IMR-90 (cell line): Measurements from ENCODE around the gene BTRC. TPM values are rescaled to one million over a fixed set of nuclear protein-coding genes. Genes with fewer than 3 reads are reported as not detected.

ENCODE experiments used
- ATAC-seq: fragments of 200-7000 bp; cut with Tn5 transposase; 2 replicates; pipeline ENCODE4 v1.9.1; 2020; ENCODE audit warnings: low read depth, mild to moderate bottlenecking, moderate library complexity
- BruUV-seq: library from RNA; stranded (reverse); fragments of 400-500 nt; replicated peaks from 2 replicates; lab custom pipeline; 2021; lab: Mats Ljungman, UMichigan
- CTCF ChIA-PET: fragments of 300-600 bp; formaldehyde crosslinking; extraction: SDS; loops from one replicate; lab custom pipeline; 2021; ENCODE audit warnings: antibody characterized with exemption; lab: Yijun Ruan, JAX
- POLR2A ChIA-PET: fragments of 300-600 bp; sonication (Branson Sonifier 250); formaldehyde crosslinking; loops from one replicate; lab custom pipeline; 2022; ENCODE audit warnings: antibody characterized with exemption; ENCODE audit not compliant: unreplicated experiment; lab: Charles Lee
- DNase-seq: peaks from one replicate; pipeline ENCODE4 v3.0.0; 2013
- H2AFZ ChIP-seq: replicated peaks from 2 replicates; pipeline ENCODE3; 2013; ENCODE audit warnings: low read length, mild to moderate bottlenecking; ENCODE audit not compliant: poor library complexity
- H2AK5ac ChIP-seq: 2 replicates; pipeline ENCODE4 v1.6.1; 2013; ENCODE audit warnings: low read depth, low read length, inconsistent platforms
- H2AK9ac ChIP-seq: replicated peaks from 2 replicates; pipeline ENCODE3; 2013; ENCODE audit warnings: mild to moderate bottlenecking, low read depth, low read length, moderate library complexity; ENCODE audit not compliant: poor library complexity
- H2BK120ac ChIP-seq: 2 replicates; pipeline ENCODE4 v1.6.1; 2013; ENCODE audit warnings: low read depth, low read length, inconsistent platforms
- H2BK15ac ChIP-seq: 3 replicates; pipeline ENCODE4 v1.6.1; 2013; ENCODE audit warnings: low read depth, low read length, inconsistent platforms
- H2BK20ac ChIP-seq: 2 replicates; pipeline ENCODE4 v1.6.1; 2013; ENCODE audit warnings: low read depth, mild to moderate bottlenecking, inconsistent platforms, low read length, moderate library complexity
- H2BK5ac ChIP-seq: 2 replicates; pipeline ENCODE4 v1.6.1; 2013; ENCODE audit warnings: mild to moderate bottlenecking, low read depth, low read length, inconsistent platforms; ENCODE audit not compliant: poor library complexity, severe bottlenecking
- H3K14ac ChIP-seq: replicated peaks from 2 replicates; pipeline ENCODE4 v1.6.1; 2013; ENCODE audit warnings: low read depth, low read length, inconsistent platforms
- H3K18ac ChIP-seq: 2 replicates; pipeline ENCODE4 v1.6.1; 2013; ENCODE audit warnings: low read depth, low read length, control low read depth
- H3K23ac ChIP-seq: 2 replicates; pipeline ENCODE4 v1.6.1; 2013; ENCODE audit warnings: low read depth, low read length, inconsistent platforms
- H3K27ac ChIP-seq: 2 replicates; pipeline ENCODE4 v1.5.1; 2013; ENCODE audit warnings: mild to moderate bottlenecking, control low read depth, low read length; ENCODE audit not compliant: insufficient read depth
- H3K27me3 ChIP-seq: 2 replicates; pipeline ENCODE4 v1.6.1; 2013; ENCODE audit warnings: low read length; ENCODE audit not compliant: control insufficient read depth, insufficient read depth
- H3K36me3 ChIP-seq: 2 replicates; pipeline ENCODE4 v1.6.1; 2013; ENCODE audit warnings: low read length, mixed read lengths; ENCODE audit not compliant: control insufficient read depth, insufficient read depth
- H3K4ac ChIP-seq: 2 replicates; pipeline ENCODE4 v1.6.1; 2013; ENCODE audit warnings: low read depth, low read length, inconsistent platforms
- H3K4me1 ChIP-seq: 2 replicates; pipeline ENCODE4 v1.6.1; 2013; ENCODE audit warnings: low read length, mixed read lengths; ENCODE audit not compliant: control insufficient read depth, insufficient read depth
- H3K4me2 ChIP-seq: 2 replicates; pipeline ENCODE4 v1.6.1; 2013; ENCODE audit warnings: low read depth, mild to moderate bottlenecking, control low read depth, low read length, moderate library complexity
- H3K4me3 ChIP-seq: 2 replicates; pipeline ENCODE4 v1.5.1; 2013; ENCODE audit warnings: low read depth, mild to moderate bottlenecking, control low read depth, low read length, moderate library complexity; ENCODE audit not compliant: insufficient read depth
- H3K56ac ChIP-seq: 2 replicates; pipeline ENCODE4 v1.6.1; 2013; ENCODE audit warnings: low read length, inconsistent platforms; ENCODE audit not compliant: insufficient read depth; ENCODE audit errors: extremely low read depth
- H3K79me1 ChIP-seq, 2 experiments: 2 replicates each; pipeline ENCODE4 v1.6.1; 2013; ENCODE audit warnings: low read length in 2 of 2, inconsistent platforms in 1 of 2, low read depth in 1 of 2
- H3K9ac ChIP-seq: 2 replicates; pipeline ENCODE4 v1.6.1; 2013; ENCODE audit warnings: low read depth, low read length, control low read depth
- H3K9me1 ChIP-seq: 2 replicates; pipeline ENCODE4 v1.6.1; 2013; ENCODE audit warnings: low read length, inconsistent platforms; ENCODE audit not compliant: insufficient read depth
- H3K9me3 ChIP-seq: 2 replicates; pipeline ENCODE4 v1.6.1; 2013; ENCODE audit warnings: low read length; ENCODE audit not compliant: control insufficient read depth, insufficient read depth
- H4K20me1 ChIP-seq: 2 replicates; pipeline ENCODE4 v1.6.1; 2013; ENCODE audit warnings: low read length, inconsistent platforms; ENCODE audit not compliant: insufficient read depth
- H4K5ac ChIP-seq: 2 replicates; pipeline ENCODE4 v1.6.1; 2013; ENCODE audit warnings: mild to moderate bottlenecking, low read depth, low read length, control low read depth
- H4K8ac ChIP-seq, 2 experiments: 2 replicates each; pipeline ENCODE4 v1.6.1; 2013; ENCODE audit warnings: low read depth in 2 of 2, low read length in 2 of 2, control low read depth in 1 of 2, inconsistent platforms in 1 of 2
- H4K91ac ChIP-seq: 2 replicates; pipeline ENCODE4 v1.6.1; 2013; ENCODE audit warnings: low read depth, low read length, inconsistent platforms; ENCODE audit not compliant: insufficient read depth
- BHLHE40 ChIP-seq: fragments of 150-350 bp; IDR thresholded peaks from 2 replicates; pipeline ENCODE4 v1.6.1; 2016; ENCODE audit warnings: mild to moderate bottlenecking, low read depth, low read length
- CEBPB ChIP-seq: IDR thresholded peaks from 2 replicates; pipeline ENCODE4 v1.6.1; 2012; ENCODE audit warnings: low read depth, low read length, improper control_type of control experiment
- WGBS, 2 experiments: methylation state at CpG; one replicate each; pipeline versions ENCODE4 v1.1.5 to v1.1.7; 2013; ENCODE audit warnings: missing lambda C conversion rate in 2 of 2; ENCODE audit not compliant: insufficient read length in 1 of 2; ENCODE audit errors: extremely low coverage in 2 of 2; 5-methylcytosine and 5-hydroxymethylcytosine counted together
- dilution Hi-C: fragments of 300-500 bp; cut with HindIII; formaldehyde crosslinking; loops from one replicate; pipeline ENCODE4 v1.14.3; 2018; ENCODE audit warnings: low sequenced_read_pairs; ENCODE audit not compliant: unreplicated experiment
- in situ Hi-C: fragments of 300-500 bp; cut with MboI; formaldehyde crosslinking; loops from 3 replicates; pipeline ENCODE4 v1.14.3; 2019; ENCODE audit warnings: low sequenced_read_pairs, inconsistent platforms, mixed read lengths
- intact Hi-C: fragments of 100-400 bp; cut with micrococcal nuclease; formaldehyde crosslinking; loops from 2 replicates; pipeline ENCODE4 v1.10.0; 2022
- polyA plus RNA-seq, 3 experiments: library from polyadenylated mRNA; depleted of rRNA; stranded (reverse); fragments of >200 nt; gene quantifications; 2 replicates each; pipeline ENCODE4 v1.2.3, GENCODE V29; 2012; ENCODE audit warnings: low replicate concordance in 1 of 3
- total RNA-seq: library from RNA; depleted of rRNA; stranded (reverse); fragments of >200 nt; gene quantifications from 2 replicates; pipeline ENCODE4 v1.2.3, GENCODE V29; 2012

Gene BTRC
- total and polyA plus RNA-seq, 2 of the 4 experiments (the other 2 are of a cell fraction): 7.7 to 8.4 TPM

GRCh38 chr10:101489355-101489754 is 135.4 kb downstream of the BTRC start:
- Histone ChIP-seq H2AFZ (no peak overlapping the region), H3K9me3 (no peaks in the 10 kb centered on the region), H3K27me3 (no peaks in the 10 kb centered on the region), H2BK15ac (no peak overlapping the region), H3K36me3 (no peaks in the 10 kb centered on the region), H3K4me2 (no peak overlapping the region), H2AK5ac (no peak overlapping the region), H3K18ac (no peak overlapping the region), H2BK5ac (no peak overlapping the region), H3K9me1 (no peaks in the 10 kb centered on the region), H2AK9ac (no peak overlapping the region), H3K79me1 (peaks cover 0 to 4% of the 10 kb centered on the region in 2 experiments; a peak in 1 of 4 replicates), H3K56ac (no peak overlapping the region), H4K8ac (no peak overlapping the region), H3K4me1 (no peaks in the 10 kb centered on the region), H4K5ac (no peak overlapping the region), H2BK120ac (no peak overlapping the region), H3K4ac (no peak overlapping the region), H3K14ac (no peak overlapping the region), H3K23ac (no peak overlapping the region), H3K4me3 (no peak overlapping the region), H3K27ac (no peak overlapping the region), H4K20me1 (peaks cover 6% of the 10 kb centered on the region), H3K9ac (no peak overlapping the region), H2BK20ac (no peak overlapping the region), H4K91ac (no peak overlapping the region)
- WGBS, 2 experiments: no CpG with 5 or more reads among the region's 3 CpGs
- peak; percentile 75 for DNase-seq
- POLR2A ChIA-PET: no interaction called here
- ATAC-seq: peak; percentile 48
- dilution Hi-C loops (no loop called here), intact Hi-C loops (no loop called here), in situ Hi-C loops (no loop called here)
- peak; percentile 81 for TF ChIP-seq CEBPB
- no peak for TF ChIP-seq BHLHE40
- CTCF ChIA-PET: no interaction called here
- BruUV-seq: no TSS peak
